Activated CD8-positive, alpha-beta memory T cell treated with anti-CD3 and anti-CD28 coated beads for 24 hours (primary cell): ENCODE measurements around the gene TSPAN7.

Experiments
- DNase-seq: peaks from one replicate; pipeline ENCODE4 v3.0.0-alpha.2; 2020

Gene TSPAN7

GRCh38 chrX:38561126-38561868, at the start of gene TSPAN7:
TSPAN7 (plus strand) TSS chrX:38561542; CDS start chrX:38561547, 5 bp downstream.
- DNase-seq: peak; percentile 89

GRCh38 chrX:38513112-38513742, 48.1 kb upstream of the TSPAN7 start:
- no peak for DNase-seq

- DNase-seq: no peak
These were observed 47.1 kb upstream of the TSPAN7 start for GRCh38 chrX:38514016-38514854.

GRCh38 chrX:38515291-38515690, 46.1 kb upstream of the TSPAN7 start:
- no peak for DNase-seq

GRCh38 chrX:38516196-38516774, 45.1 kb upstream of the TSPAN7 start:
- DNase-seq: no peak

GRCh38 chrX:38519651-38520050, 41.7 kb upstream of the TSPAN7 start:
- no peak for DNase-seq

GRCh38 chrX:38538134-38538533, 23.2 kb upstream of the TSPAN7 start:
- DNase-seq: no peak

GRCh38 chrX:38539748-38540147, 21.6 kb upstream of the TSPAN7 start:
- DNase-seq: no peak

GRCh38 chrX:38548508-38548907, 12.8 kb upstream of the TSPAN7 start:
- no peak for DNase-seq

GRCh38 chrX:38552721-38553120, 8.6 kb upstream of the TSPAN7 start:
- no peak for DNase-seq

GRCh38 chrX:38558686-38559085, 2.7 kb upstream of the TSPAN7 start:
- DNase-seq: no peak

GRCh38 chrX:38560776-38561125, 591 bp upstream of the TSPAN7 start:
- no peak for DNase-seq

- DNase-seq: peak; percentile 57
These were observed 793 bp downstream of the TSPAN7 start for GRCh38 chrX:38561951-38562719.

- no peak for DNase-seq
These were observed 1.7 kb downstream of the TSPAN7 start for GRCh38 chrX:38563030-38563429.

- DNase-seq: no peak
These were observed 9.1 kb downstream of the TSPAN7 start for GRCh38 chrX:38570396-38570795.

- DNase-seq: no peak
These were observed 9.7 kb downstream of the TSPAN7 start for GRCh38 chrX:38571058-38571457.

GRCh38 chrX:38574858-38575257, 13.5 kb downstream of the TSPAN7 start:
- DNase-seq: no peak

GRCh38 chrX:38575888-38576287, 14.5 kb downstream of the TSPAN7 start:
- DNase-seq: no peak

GRCh38 chrX:38577738-38578137, 16.4 kb downstream of the TSPAN7 start:
- no peak for DNase-seq

GRCh38 chrX:38578167-38578566, 16.8 kb downstream of the TSPAN7 start:
- DNase-seq: no peak

GRCh38 chrX:38583181-38583580, 21.8 kb downstream of the TSPAN7 start:
- DNase-seq: no peak

- no peak for DNase-seq
These were observed 33.1 kb downstream of the TSPAN7 start for GRCh38 chrX:38594434-38594833.

- no peak for DNase-seq
These were observed 34.5 kb downstream of the TSPAN7 start for GRCh38 chrX:38595801-38596200.
